Measurements from ENCODE around the gene CHI3L1. TPM values are rescaled to one million over a fixed set of nuclear protein-coding genes. Genes with fewer than 3 reads are reported as not detected.

The CHI3L1 gene
- total and polyA plus RNA-seq, 10 of the 15 experiments (the other 5 are each of a cell fraction or from before 2014, with no cell fraction given), result 0.10 to 1.7 (median 0.39) TPM

DNA sequence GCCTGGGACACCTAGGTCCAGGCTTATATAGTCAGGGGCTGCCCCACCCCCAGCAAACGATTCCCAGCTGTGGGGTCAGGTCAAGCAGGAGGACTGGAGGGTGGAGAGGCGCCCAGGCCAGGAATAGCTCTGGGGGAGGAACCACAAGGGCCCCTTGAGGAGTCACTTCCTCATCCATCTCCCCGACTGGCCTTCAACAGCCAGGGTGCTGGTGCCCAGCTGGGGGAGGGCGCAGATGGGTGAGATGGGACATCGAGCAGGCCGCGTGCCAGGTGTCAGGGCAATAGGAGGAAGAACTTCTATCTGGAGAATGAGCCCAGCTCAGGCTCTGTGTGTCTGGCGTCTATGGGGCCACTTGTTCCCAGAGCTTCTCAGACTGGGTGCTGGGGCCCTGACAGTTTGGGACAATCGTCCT is 10.7 kb downstream of the CHI3L1 start (continued):
- TF ChIP-seq, protein P1, sequence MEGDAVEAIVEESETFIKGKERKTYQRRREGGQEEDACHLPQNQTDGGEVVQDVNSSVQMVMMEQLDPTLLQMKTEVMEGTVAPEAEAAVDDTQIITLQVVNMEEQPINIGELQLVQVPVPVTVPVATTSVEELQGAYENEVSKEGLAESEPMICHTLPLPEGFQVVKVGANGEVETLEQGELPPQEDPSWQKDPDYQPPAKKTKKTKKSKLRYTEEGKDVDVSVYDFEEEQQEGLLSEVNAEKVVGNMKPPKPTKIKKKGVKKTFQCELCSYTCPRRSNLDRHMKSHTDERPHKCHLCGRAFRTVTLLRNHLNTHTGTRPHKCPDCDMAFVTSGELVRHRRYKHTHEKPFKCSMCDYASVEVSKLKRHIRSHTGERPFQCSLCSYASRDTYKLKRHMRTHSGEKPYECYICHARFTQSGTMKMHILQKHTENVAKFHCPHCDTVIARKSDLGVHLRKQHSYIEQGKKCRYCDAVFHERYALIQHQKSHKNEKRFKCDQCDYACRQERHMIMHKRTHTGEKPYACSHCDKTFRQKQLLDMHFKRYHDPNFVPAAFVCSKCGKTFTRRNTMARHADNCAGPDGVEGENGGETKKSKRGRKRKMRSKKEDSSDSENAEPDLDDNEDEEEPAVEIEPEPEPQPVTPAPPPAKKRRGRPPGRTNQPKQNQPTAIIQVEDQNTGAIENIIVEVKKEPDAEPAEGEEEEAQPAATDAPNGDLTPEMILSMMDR (IDR thresholded peaks at IDR 0.05 in 2 of 3, conservative IDR thresholded peaks at IDR 0.05 in 1 of 3; ENCODE audit: control insufficient read depth in 2 of 3, extremely low read depth in 1 of 3, insufficient read depth in 1 of 3, low read depth in 3 of 3, low read length in 3 of 3), result no peak
- TF ChIP-seq, protein P2, sequence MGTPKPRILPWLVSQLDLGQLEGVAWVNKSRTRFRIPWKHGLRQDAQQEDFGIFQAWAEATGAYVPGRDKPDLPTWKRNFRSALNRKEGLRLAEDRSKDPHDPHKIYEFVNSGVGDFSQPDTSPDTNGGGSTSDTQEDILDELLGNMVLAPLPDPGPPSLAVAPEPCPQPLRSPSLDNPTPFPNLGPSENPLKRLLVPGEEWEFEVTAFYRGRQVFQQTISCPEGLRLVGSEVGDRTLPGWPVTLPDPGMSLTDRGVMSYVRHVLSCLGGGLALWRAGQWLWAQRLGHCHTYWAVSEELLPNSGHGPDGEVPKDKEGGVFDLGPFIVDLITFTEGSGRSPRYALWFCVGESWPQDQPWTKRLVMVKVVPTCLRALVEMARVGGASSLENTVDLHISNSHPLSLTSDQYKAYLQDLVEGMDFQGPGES (IDR thresholded peaks at IDR 0.05), result no peak
- TF ChIP-seq NR2F1 (conservative IDR thresholded peaks at IDR 0.05), result 0 out of 2 replicates have a peak, but pooled peaks have one; percentile 20

DNA sequence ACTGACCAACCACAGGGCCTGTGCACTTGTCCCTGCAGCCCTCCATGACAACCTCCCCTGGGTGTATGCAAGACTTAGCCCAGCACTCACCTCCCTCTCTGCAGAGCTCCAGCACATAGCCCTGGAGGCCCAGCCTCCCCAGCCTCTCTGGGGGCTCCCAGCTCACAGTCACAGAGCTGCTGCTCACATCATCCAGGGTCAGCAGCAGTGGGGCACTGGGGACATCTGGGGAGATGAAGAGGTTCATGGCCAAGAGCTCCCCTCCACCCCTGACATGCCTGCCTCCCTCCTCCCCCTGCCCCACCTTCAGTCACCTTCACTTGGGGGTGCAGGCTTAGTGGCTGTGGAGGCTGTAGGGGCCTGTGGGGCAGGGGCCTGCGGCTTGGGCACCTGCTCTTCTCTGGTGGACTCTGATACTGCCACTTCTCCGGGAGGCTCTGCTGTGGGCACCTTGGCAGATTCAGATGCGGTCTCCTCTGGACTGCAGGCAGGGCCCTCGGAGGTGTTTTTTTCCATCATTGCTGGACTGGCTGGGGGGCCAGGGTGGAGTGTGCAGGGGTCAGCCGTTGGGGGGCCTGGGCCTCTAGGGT is 11.2 kb downstream of the CHI3L1 start, which contains the start of gene MYBPH:
Gene MYBPH, minus strand, starts transcription at position 590 of the 590 bp plus-strand sequence. Its CDS starts 71 bp downstream, at position 519.
- Histone ChIP-seq H3K27me3 (replicated peaks in 1 of 2; ENCODE audit: control insufficient read depth in 2 of 2, insufficient read depth in 2 of 2, low read length in 1 of 2) (no peaks in the 10 kb centered on the region; a peak in 1 of 4 replicates), H3K4me3 (no peak within 1 kb of the TSS), H3K9me3 (replicated peaks; ENCODE audit: control insufficient read depth, insufficient read depth, low read length) (no peaks in the 10 kb centered on the region), H3K4me1 (ENCODE audit: control insufficient read depth, insufficient read depth, low read length) (peaks cover 7% of the 10 kb centered on the region; the same call in 1 of the 2 replicates), H3K9ac (ENCODE audit: control insufficient read depth, insufficient read depth, low read length) (no peak within 1 kb of the TSS), H3K79me2 (ENCODE audit: control insufficient read depth, insufficient read depth, low read length) (no peaks in the 10 kb centered on the region), H2AFZ (ENCODE audit: control insufficient read depth, low read depth, low read length) (no peak within 1 kb of the TSS), H4K20me1 (ENCODE audit: control insufficient read depth, insufficient read depth) (no peaks in the 10 kb centered on the region), H3K36me3 (ENCODE audit: control insufficient read depth in 2 of 2, insufficient read depth in 2 of 2, low read length in 1 of 2) (no peaks in the 10 kb centered on the region), H3K4me2 (ENCODE audit: control insufficient read depth, insufficient read depth) (no peak within 1 kb of the TSS), H3K27ac (ENCODE audit: control insufficient read depth, insufficient read depth) (no peak within 1 kb of the TSS)
- BruUV-seq (replicated peaks), result no TSS peak
- WGBS (ENCODE audit: insufficient coverage, insufficient replicate concordance, low lambda C conversion rate, missing lambda C conversion rate), result 53% methylated on average over 5 of the region's 5 CpGs
- intact Hi-C loops (cut with micrococcal nuclease; ENCODE audit: unreplicated experiment) (no loop called here), in situ Hi-C loops (cut with MboI) (no loop called here)
- no peak for FAIRE-seq
- RAD21 ChIA-PET (ENCODE audit: unreplicated experiment), result interaction anchor here (1.7 kb wide), 1 partner anchor 41 kb away, joined by 9 read pairs; no protein-coding TSS in a partner anchor
- SMC1A ChIA-PET (ENCODE audit: uncharacterized antibody, unreplicated experiment), result interaction anchor here (0.7 to 1.0 kb wide), 2 partner anchors 43 to 136 kb away, joined by 3 read pairs; no protein-coding TSS in a partner anchor
- DNase-seq (ENCODE audit: low read depth, low spot score), result no peak
- CTCF ChIA-PET, result interaction anchor here (0.8 to 3.9 kb wide), 6 partner anchors 19 to 527 kb away, joined by 3 to 41 read pairs (median 4); no protein-coding TSS in a partner anchor
- no peak for ATAC-seq
- POLR2A ChIA-PET, result interaction anchor here (0.7 kb wide), 1 partner anchor 168 kb away, joined by 3 read pairs; the partner anchor contains the start of gene TMEM183A
- TF ChIP-seq CREM (IDR thresholded peaks at IDR 0.05; ENCODE audit: low read depth) (no peak), EED (IDR thresholded peaks at IDR 0.05; ENCODE audit: low read depth) (no peak), ZNF622 (IDR thresholded peaks at IDR 0.05) (no peak), NR2C2 (IDR thresholded peaks at IDR 0.05; ENCODE audit: borderline replicate concordance, control insufficient read depth, insufficient read length, low read depth) (no peak), MTA3 (IDR thresholded peaks at IDR 0.05; ENCODE audit: borderline replicate concordance, low read length) (no peak), WRNIP1 (IDR thresholded peaks at IDR 0.05; ENCODE audit: borderline replicate concordance, low read depth, low read length) (no peak), SREBF1 (IDR thresholded peaks at IDR 0.05; ENCODE audit: low read length) (no peak), TARDBP (IDR thresholded peaks at IDR 0.05; ENCODE audit: borderline replicate concordance) (no peak), NR2F1 (conservative IDR thresholded peaks at IDR 0.05) (no peak)
- TF ChIP-seq, protein P3, sequence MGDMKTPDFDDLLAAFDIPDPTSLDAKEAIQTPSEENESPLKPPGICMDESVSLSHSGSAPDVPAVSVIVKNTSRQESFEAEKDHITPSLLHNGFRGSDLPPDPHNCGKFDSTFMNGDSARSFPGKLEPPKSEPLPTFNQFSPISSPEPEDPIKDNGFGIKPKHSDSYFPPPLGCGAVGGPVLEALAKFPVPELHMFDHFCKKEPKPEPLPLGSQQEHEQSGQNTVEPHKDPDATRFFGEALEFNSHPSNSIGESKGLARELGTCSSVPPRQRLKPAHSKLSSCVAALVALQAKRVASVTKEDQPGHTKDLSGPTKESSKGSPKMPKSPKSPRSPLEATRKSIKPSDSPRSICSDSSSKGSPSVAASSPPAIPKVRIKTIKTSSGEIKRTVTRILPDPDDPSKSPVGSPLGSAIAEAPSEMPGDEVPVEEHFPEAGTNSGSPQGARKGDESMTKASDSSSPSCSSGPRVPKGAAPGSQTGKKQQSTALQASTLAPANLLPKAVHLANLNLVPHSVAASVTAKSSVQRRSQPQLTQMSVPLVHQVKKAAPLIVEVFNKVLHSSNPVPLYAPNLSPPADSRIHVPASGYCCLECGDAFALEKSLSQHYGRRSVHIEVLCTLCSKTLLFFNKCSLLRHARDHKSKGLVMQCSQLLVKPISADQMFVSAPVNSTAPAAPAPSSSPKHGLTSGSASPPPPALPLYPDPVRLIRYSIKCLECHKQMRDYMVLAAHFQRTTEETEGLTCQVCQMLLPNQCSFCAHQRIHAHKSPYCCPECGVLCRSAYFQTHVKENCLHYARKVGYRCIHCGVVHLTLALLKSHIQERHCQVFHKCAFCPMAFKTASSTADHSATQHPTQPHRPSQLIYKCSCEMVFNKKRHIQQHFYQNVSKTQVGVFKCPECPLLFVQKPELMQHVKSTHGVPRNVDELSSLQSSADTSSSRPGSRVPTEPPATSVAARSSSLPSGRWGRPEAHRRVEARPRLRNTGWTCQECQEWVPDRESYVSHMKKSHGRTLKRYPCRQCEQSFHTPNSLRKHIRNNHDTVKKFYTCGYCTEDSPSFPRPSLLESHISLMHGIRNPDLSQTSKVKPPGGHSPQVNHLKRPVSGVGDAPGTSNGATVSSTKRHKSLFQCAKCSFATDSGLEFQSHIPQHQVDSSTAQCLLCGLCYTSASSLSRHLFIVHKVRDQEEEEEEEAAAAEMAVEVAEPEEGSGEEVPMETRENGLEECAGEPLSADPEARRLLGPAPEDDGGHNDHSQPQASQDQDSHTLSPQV (IDR thresholded peaks at IDR 0.05), result no peak
- TF ChIP-seq, protein P4, sequence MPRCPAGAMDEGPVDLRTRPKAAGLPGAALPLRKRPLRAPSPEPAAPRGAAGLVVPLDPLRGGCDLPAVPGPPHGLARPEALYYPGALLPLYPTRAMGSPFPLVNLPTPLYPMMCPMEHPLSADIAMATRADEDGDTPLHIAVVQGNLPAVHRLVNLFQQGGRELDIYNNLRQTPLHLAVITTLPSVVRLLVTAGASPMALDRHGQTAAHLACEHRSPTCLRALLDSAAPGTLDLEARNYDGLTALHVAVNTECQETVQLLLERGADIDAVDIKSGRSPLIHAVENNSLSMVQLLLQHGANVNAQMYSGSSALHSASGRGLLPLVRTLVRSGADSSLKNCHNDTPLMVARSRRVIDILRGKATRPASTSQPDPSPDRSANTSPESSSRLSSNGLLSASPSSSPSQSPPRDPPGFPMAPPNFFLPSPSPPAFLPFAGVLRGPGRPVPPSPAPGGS (IDR thresholded peaks at IDR 0.05; ENCODE audit: borderline replicate concordance, insufficient read depth, low read depth, low read length, poor library complexity, severe bottlenecking), result no peak

All from GM12878 (cell line).